Suprapubic skin (tissue), 3 donors: ENCODE data around the gene RPS19BP1.

Experiments used
- EP300 ChIP-seq: sonication (generic); formaldehyde crosslinking; IDR thresholded peaks from one replicate; pipeline ENCODE4 v1.6.1; 2017; ENCODE audit warnings: antibody characterized with exemption
- POLR2A ChIP-seq, 2 donors: fragments of 450-650 bp; IDR thresholded peaks; one replicate each; pipeline ENCODE4 v1.6.1; 2017; ENCODE audit warnings: antibody characterized with exemption in 2 of 2, mild to moderate bottlenecking in 2 of 2, moderate library complexity in 2 of 2
- TF ChIP-seq, protein P1 (sequence below), 2 donors: fragments of 200-600 bp in 1 of 2; fragments of 450-650 bp in 1 of 2; sonication (generic) in 1 of 2; IDR thresholded peaks; one replicate each; pipeline ENCODE4 v1.5.1; 2016 to 2019; ENCODE audit warnings: antibody characterized with exemption in 2 of 2, mild to moderate bottlenecking in 1 of 2, moderate library complexity in 1 of 2

DNA sequence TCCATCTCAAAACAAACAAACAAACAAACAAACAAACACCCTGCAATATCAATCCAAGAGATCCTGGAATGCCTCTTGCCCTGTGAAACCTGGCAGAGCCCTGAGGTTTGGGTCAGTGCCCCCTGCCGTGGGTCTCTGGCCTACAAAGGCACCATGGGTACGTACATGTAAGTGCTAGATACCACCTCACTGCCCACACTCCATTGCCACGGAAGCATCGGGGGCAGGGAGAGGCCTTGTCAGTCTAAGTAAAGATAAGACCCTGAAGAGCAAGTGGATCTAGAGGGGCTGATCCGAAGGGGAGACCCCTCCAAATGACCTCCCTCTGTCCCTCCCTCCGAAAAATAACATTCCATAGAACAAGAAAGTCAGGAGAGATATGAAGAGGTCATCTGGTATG is 32.4 kb downstream of the RPS19BP1 start:
- TF ChIP-seq, protein P1, sequence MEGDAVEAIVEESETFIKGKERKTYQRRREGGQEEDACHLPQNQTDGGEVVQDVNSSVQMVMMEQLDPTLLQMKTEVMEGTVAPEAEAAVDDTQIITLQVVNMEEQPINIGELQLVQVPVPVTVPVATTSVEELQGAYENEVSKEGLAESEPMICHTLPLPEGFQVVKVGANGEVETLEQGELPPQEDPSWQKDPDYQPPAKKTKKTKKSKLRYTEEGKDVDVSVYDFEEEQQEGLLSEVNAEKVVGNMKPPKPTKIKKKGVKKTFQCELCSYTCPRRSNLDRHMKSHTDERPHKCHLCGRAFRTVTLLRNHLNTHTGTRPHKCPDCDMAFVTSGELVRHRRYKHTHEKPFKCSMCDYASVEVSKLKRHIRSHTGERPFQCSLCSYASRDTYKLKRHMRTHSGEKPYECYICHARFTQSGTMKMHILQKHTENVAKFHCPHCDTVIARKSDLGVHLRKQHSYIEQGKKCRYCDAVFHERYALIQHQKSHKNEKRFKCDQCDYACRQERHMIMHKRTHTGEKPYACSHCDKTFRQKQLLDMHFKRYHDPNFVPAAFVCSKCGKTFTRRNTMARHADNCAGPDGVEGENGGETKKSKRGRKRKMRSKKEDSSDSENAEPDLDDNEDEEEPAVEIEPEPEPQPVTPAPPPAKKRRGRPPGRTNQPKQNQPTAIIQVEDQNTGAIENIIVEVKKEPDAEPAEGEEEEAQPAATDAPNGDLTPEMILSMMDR (IDR thresholded peaks at IDR 0.05), result no peak
- TF ChIP-seq EP300 (no peak), POLR2A (IDR thresholded peaks at IDR 0.05) (no peak)
